Medulla oblongata (tissue), 1 donor: ENCODE measurements around the gene LANCL1.

ENCODE experiments used
- DNase-seq: peaks from one replicate; pipeline ENCODE4 v3.0.0-alpha.2; 2015; ENCODE audit errors: extremely low spot score

Gene LANCL1

DNA sequence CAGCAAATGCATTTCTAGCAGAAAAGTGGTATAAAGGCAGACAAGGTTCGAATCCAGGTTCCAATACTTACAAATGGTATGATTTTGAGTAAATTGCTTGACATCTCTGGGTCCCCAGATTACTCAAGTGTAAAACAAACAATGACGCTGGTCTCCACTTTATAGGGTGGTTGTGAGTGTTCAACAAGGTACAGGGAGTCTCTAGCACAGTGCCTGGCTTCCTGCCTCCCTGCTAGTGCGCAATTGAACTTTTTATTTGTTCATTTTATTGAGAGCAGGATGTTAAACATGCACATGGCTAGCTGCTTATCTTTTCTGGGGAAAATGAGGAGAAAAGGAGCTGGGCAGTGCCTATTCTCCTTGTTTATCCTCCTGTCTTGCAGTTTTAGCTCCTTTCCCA is 86.7 kb downstream of the LANCL1 start:
- DNase-seq: no peak

DNA sequence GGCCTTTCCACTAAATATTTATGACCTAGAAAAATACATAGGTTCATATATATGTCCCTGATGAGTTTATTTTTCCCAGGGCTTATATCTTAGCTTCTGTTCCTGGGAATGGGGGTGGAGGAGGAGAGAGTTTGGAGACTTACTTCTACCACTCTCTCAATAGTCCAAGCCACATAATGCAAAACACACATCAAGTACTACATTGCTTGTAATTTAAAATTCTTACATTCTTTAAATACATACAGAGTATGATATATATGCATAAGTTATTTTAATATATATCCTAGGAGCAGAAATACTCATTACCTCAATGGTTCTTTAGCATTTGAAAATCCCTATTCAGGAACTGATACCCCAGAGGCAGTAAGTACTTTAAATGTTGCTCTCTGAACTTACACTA is 88.4 kb downstream of the LANCL1 start:
- DNase-seq: no peak

GRCh38 chr2:210387074-210387473 is 89.5 kb downstream of the LANCL1 start:
- no peak for DNase-seq
